HL-60 (cell line): Measurements from ENCODE around the gene DIAPH3.

ENCODE experiments used
- GABPA ChIP-seq: IDR thresholded peaks from 2 replicates; pipeline ENCODE4 v1.6.1; 2012; ENCODE audit warnings: low read depth
- POLR2AphosphoS5 ChIP-seq: IDR thresholded peaks from 2 replicates; pipeline ENCODE4 v1.6.1; 2012; ENCODE audit warnings: low read depth
- TF ChIP-seq, protein P1 (sequence below): IDR thresholded peaks from one replicate; pipeline ENCODE4 v1.5.1; 2011; ENCODE audit warnings: low read length, control low read depth, inconsistent platforms; ENCODE audit not compliant: insufficient read depth
- TF ChIP-seq, protein P2 (sequence below): IDR thresholded peaks from 2 replicates; pipeline ENCODE4 v1.6.1; 2012; ENCODE audit warnings: low read depth; ENCODE audit not compliant: insufficient replicate concordance

DNA sequence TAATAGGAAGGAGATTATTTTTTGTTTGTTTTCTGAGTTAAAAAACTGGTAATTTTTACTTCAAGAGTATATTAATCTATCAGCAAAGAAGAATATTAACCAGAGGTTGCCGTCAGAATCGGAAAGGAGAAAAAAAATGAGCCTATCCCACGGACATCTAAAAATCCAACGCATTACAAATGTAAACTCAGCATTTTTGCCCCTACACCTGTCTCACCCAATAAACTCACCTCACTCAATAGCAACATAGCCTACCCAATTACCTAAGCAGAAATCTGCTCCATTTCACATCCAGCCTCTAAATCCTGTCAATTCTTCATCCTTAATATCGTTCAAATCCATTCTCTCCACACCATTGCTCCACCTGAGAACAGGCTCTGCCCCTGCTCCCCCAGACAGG lies 10.4 kb upstream of the DIAPH3 start:
- TF ChIP-seq POLR2AphosphoS5, result no peak
- TF ChIP-seq, protein P1, sequence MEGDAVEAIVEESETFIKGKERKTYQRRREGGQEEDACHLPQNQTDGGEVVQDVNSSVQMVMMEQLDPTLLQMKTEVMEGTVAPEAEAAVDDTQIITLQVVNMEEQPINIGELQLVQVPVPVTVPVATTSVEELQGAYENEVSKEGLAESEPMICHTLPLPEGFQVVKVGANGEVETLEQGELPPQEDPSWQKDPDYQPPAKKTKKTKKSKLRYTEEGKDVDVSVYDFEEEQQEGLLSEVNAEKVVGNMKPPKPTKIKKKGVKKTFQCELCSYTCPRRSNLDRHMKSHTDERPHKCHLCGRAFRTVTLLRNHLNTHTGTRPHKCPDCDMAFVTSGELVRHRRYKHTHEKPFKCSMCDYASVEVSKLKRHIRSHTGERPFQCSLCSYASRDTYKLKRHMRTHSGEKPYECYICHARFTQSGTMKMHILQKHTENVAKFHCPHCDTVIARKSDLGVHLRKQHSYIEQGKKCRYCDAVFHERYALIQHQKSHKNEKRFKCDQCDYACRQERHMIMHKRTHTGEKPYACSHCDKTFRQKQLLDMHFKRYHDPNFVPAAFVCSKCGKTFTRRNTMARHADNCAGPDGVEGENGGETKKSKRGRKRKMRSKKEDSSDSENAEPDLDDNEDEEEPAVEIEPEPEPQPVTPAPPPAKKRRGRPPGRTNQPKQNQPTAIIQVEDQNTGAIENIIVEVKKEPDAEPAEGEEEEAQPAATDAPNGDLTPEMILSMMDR, result no peak
- TF ChIP-seq GABPA, result no peak
- TF ChIP-seq, protein P2, sequence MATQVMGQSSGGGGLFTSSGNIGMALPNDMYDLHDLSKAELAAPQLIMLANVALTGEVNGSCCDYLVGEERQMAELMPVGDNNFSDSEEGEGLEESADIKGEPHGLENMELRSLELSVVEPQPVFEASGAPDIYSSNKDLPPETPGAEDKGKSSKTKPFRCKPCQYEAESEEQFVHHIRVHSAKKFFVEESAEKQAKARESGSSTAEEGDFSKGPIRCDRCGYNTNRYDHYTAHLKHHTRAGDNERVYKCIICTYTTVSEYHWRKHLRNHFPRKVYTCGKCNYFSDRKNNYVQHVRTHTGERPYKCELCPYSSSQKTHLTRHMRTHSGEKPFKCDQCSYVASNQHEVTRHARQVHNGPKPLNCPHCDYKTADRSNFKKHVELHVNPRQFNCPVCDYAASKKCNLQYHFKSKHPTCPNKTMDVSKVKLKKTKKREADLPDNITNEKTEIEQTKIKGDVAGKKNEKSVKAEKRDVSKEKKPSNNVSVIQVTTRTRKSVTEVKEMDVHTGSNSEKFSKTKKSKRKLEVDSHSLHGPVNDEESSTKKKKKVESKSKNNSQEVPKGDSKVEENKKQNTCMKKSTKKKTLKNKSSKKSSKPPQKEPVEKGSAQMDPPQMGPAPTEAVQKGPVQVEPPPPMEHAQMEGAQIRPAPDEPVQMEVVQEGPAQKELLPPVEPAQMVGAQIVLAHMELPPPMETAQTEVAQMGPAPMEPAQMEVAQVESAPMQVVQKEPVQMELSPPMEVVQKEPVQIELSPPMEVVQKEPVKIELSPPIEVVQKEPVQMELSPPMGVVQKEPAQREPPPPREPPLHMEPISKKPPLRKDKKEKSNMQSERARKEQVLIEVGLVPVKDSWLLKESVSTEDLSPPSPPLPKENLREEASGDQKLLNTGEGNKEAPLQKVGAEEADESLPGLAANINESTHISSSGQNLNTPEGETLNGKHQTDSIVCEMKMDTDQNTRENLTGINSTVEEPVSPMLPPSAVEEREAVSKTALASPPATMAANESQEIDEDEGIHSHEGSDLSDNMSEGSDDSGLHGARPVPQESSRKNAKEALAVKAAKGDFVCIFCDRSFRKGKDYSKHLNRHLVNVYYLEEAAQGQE, result no peak
